Measurements from ENCODE around the gene CATSPER3.

DNA sequence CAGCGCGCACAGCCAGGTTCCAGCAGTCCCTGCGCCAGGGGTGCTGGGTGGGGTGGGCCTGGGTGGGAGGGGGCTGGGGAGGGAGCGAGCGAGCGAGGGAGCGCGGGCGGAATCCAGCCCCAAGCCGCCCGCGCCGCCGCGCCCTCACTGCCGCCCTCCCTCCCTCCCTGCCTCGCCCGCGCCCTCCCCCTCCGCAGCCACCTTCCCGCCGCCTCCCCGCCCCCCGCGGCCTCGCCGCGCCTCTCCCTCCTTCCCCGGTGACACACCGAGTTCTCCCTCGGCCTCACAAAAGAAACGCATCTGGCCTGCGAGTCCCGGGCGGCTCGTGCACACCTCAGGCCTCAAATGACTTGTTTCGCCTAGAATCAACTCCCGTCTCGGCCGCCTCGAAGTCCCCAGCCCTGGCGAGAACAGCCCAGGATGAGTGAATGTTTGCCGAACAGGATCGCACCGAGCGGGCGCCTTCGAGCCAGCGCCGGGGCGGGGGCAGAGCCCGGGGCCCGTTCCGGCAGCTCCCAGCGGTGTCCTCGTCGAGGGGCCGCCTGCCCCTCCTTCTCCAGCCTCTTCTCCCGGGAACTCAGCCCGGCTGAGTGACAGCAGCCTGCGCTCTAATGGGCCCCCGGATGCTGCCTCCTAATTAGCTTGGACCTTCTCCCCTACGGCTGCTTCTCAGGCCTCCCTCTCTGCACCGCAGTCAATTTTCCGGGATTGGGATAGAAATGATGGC, 66.7 kb downstream of the CATSPER3 start:
- TF ChIP-seq EZH2 (IDR thresholded peaks at IDR 0.05; ENCODE audit: insufficient read depth, poor library complexity, severe bottlenecking) (peak; percentile 66), EZH2phosphoT487 (IDR thresholded peaks at IDR 0.05; ENCODE audit: insufficient read depth, low read depth) (no peak)

All from GM23248 (cell line).